Rectal smooth muscle tissue (tissue), 1 donor: Measurements from ENCODE around the gene FGFR2.
A peak's percentile ranks its signal among the peaks of the same experiment; 100 is the strongest.

ENCODE experiments used
- H3K27ac ChIP-seq: one replicate; pipeline ENCODE4 v1.7.0; 2013; ENCODE audit warnings: low read depth, low read length, inconsistent platforms
- H3K27me3 ChIP-seq: one replicate; pipeline ENCODE4 v1.7.0; 2013; ENCODE audit warnings: low read length; ENCODE audit not compliant: control insufficient read depth, insufficient read depth
- H3K36me3 ChIP-seq: one replicate; pipeline ENCODE4 v1.7.0; 2013; ENCODE audit warnings: low read length; ENCODE audit not compliant: control insufficient read depth, insufficient read depth
- H3K4me1 ChIP-seq: one replicate; pipeline ENCODE4 v1.7.0; 2013; ENCODE audit warnings: low read length; ENCODE audit not compliant: control insufficient read depth, insufficient read depth
- H3K4me3 ChIP-seq: one replicate; pipeline ENCODE4 v1.7.0; 2013; ENCODE audit warnings: low read length
- H3K9ac ChIP-seq: one replicate; pipeline ENCODE4 v1.7.0; 2013; ENCODE audit warnings: low read length

FGFR2 gene

GRCh38 chr10:121454781-121455180, 143.5 kb downstream of the FGFR2 start:
- no peaks in the 10 kb centered on the region for H3K36me3 ChIP-seq
- H3K9ac ChIP-seq: no peak overlapping the region
- no peak overlapping the region for H3K27ac ChIP-seq
- H3K4me3 ChIP-seq: no peak overlapping the region
- H3K4me1 ChIP-seq: no peaks in the 10 kb centered on the region
- H3K27me3 ChIP-seq: no peaks in the 10 kb centered on the region

GRCh38 chr10:121453160-121453559, 145.1 kb downstream of the FGFR2 start:
- H3K27me3 ChIP-seq: no peaks in the 10 kb centered on the region
- H3K4me3 ChIP-seq: no peak overlapping the region
- no peak overlapping the region for H3K27ac ChIP-seq
- no peaks in the 10 kb centered on the region for H3K36me3 ChIP-seq
- no peak overlapping the region for H3K9ac ChIP-seq
- H3K4me1 ChIP-seq: no peaks in the 10 kb centered on the region

- H3K4me3 ChIP-seq: no peak overlapping the region
Measured at GRCh38 chr10:121452581-121452980, 145.7 kb downstream of the FGFR2 start.

GRCh38 chr10:121450247-121450646, 148.0 kb downstream of the FGFR2 start:
- no peak overlapping the region for H3K27ac ChIP-seq
- no peak overlapping the region for H3K9ac ChIP-seq

More at GRCh38 chr10:121452581-121452980, 145.7 kb downstream of the FGFR2 start:
- Histone ChIP-seq H3K9ac (no peak overlapping the region), H3K36me3 (no peaks in the 10 kb centered on the region), H3K27me3 (no peaks in the 10 kb centered on the region), H3K4me1 (no peaks in the 10 kb centered on the region), H3K27ac (no peak overlapping the region)

GRCh38 chr10:121449482-121449924, 148.7 kb downstream of the FGFR2 start:
- no peaks in the 10 kb centered on the region for H3K36me3 ChIP-seq
- no peak overlapping the region for H3K9ac ChIP-seq
- peaks cover 5% of the 10 kb centered on the region for H3K4me1 ChIP-seq
- no peak overlapping the region for H3K27ac ChIP-seq
- no peaks in the 10 kb centered on the region for H3K27me3 ChIP-seq
- H3K4me3 ChIP-seq: no peak overlapping the region

More at GRCh38 chr10:121450247-121450646, 148.0 kb downstream of the FGFR2 start:
- peaks cover 2% of the 10 kb centered on the region for H3K4me1 ChIP-seq
- no peaks in the 10 kb centered on the region for H3K27me3 ChIP-seq
- H3K4me3 ChIP-seq: no peak overlapping the region
- H3K36me3 ChIP-seq: no peaks in the 10 kb centered on the region

GRCh38 chr10:121448766-121449421, 149.3 kb downstream of the FGFR2 start:
- Histone ChIP-seq H3K4me3 (no peak overlapping the region), H3K9ac (no peak overlapping the region), H3K27me3 (no peaks in the 10 kb centered on the region), H3K4me1 (peaks cover 5% of the 10 kb centered on the region), H3K36me3 (no peaks in the 10 kb centered on the region), H3K27ac (no peak overlapping the region)

- H3K36me3 ChIP-seq: no peaks in the 10 kb centered on the region
- H3K27me3 ChIP-seq: no peaks in the 10 kb centered on the region
- no peak overlapping the region for H3K27ac ChIP-seq
- no peak overlapping the region for H3K9ac ChIP-seq
- H3K4me3 ChIP-seq: no peak overlapping the region
- H3K4me1 ChIP-seq: peaks cover 5% of the 10 kb centered on the region
Measured at GRCh38 chr10:121444520-121445165, 153.6 kb downstream of the FGFR2 start.

- Histone ChIP-seq H3K4me3 (no peak overlapping the region), H3K27ac (peak overlapping the region; percentile 21), H3K9ac (no peak overlapping the region), H3K36me3 (no peaks in the 10 kb centered on the region), H3K4me1 (peaks cover 7% of the 10 kb centered on the region), H3K27me3 (no peaks in the 10 kb centered on the region)
Measured at GRCh38 chr10:121442086-121442935, 155.9 kb downstream of the FGFR2 start.

GRCh38 chr10:121440461-121440860, 157.8 kb downstream of the FGFR2 start:
- no peak overlapping the region for H3K9ac ChIP-seq
- no peak overlapping the region for H3K4me3 ChIP-seq
- no peak overlapping the region for H3K27ac ChIP-seq
- H3K27me3 ChIP-seq: no peaks in the 10 kb centered on the region
- H3K4me1 ChIP-seq: peaks cover 21% of the 10 kb centered on the region
- H3K36me3 ChIP-seq: no peaks in the 10 kb centered on the region

- Histone ChIP-seq H3K27me3 (no peaks in the 10 kb centered on the region), H3K4me3 (no peak overlapping the region), H3K9ac (no peak overlapping the region), H3K4me1 (peaks cover 20% of the 10 kb centered on the region), H3K36me3 (no peaks in the 10 kb centered on the region), H3K27ac (no peak overlapping the region)
Measured at GRCh38 chr10:121438333-121438732, 159.9 kb downstream of the FGFR2 start.

GRCh38 chr10:121437596-121437995, 160.6 kb downstream of the FGFR2 start:
- no peak overlapping the region for H3K9ac ChIP-seq
- H3K4me1 ChIP-seq: peaks cover 20% of the 10 kb centered on the region
- H3K27ac ChIP-seq: peak overlapping the region; percentile 70
- H3K36me3 ChIP-seq: no peaks in the 10 kb centered on the region
- no peaks in the 10 kb centered on the region for H3K27me3 ChIP-seq
- H3K4me3 ChIP-seq: no peak overlapping the region

GRCh38 chr10:121436630-121437341, 161.5 kb downstream of the FGFR2 start:
- Histone ChIP-seq H3K36me3 (no peaks in the 10 kb centered on the region), H3K9ac (no peak overlapping the region), H3K27ac (peak overlapping the region; percentile 46), H3K4me3 (no peak overlapping the region), H3K27me3 (no peaks in the 10 kb centered on the region), H3K4me1 (peaks cover 20% of the 10 kb centered on the region)
